OCI-LY1 (cell line): Measurements from ENCODE around the gene NCF2.

ENCODE experiments used
- H2AFZ ChIP-seq: fragments of 200-600 bp; sonication (generic), shearing (Covaris generic); 2 replicates; pipeline ENCODE4 v1.6.0; 2014; ENCODE audit warnings: antibody characterized with exemption, mild to moderate bottlenecking, low read length
- H3F3A ChIP-seq: fragments of 200-600 bp; sonication (generic), shearing (Covaris generic); 2 replicates; pipeline ENCODE4 v1.6.0; 2014; ENCODE audit warnings: mild to moderate bottlenecking, antibody characterized with exemption, low read length, moderate library complexity; ENCODE audit not compliant: insufficient read depth
- H3K27ac ChIP-seq: fragments of 200-600 bp; sonication (generic); 2 replicates; pipeline ENCODE4 v1.5.1; 2014; ENCODE audit warnings: low read length, mixed run types, mild to moderate bottlenecking, low read depth; ENCODE audit not compliant: poor library complexity, severe bottlenecking
- H3K27me3 ChIP-seq: fragments of 200-600 bp; sonication (generic); 2 replicates; pipeline ENCODE4 v1.6.0; 2014; ENCODE audit warnings: antibody characterized with exemption, mild to moderate bottlenecking, low read length, moderate library complexity; ENCODE audit not compliant: insufficient read depth
- H3K36me3 ChIP-seq: fragments of 200-600 bp; sonication (generic); 2 replicates; pipeline ENCODE4 v1.6.1; 2014; ENCODE audit warnings: mild to moderate bottlenecking, antibody characterized with exemption, low read length, moderate library complexity, mixed read lengths; ENCODE audit not compliant: insufficient read depth
- H3K4me1 ChIP-seq: fragments of 200-600 bp; sonication (generic); 2 replicates; pipeline ENCODE4 v1.5.1; 2014; ENCODE audit warnings: mild to moderate bottlenecking, low read length, moderate library complexity; ENCODE audit not compliant: insufficient read depth, severe bottlenecking
- H3K4me2 ChIP-seq: fragments of 200-600 bp; sonication (generic), shearing (Covaris generic); 2 replicates; pipeline ENCODE4 v1.6.1; 2014; ENCODE audit warnings: low read length
- H3K4me3 ChIP-seq: fragments of 200-600 bp; sonication (generic); 2 replicates; pipeline ENCODE4 v1.5.1; 2014; ENCODE audit warnings: low read length, low read depth, mild to moderate bottlenecking, mixed read lengths; ENCODE audit not compliant: poor library complexity, severe bottlenecking
- H3K79me2 ChIP-seq: fragments of 200-600 bp; shearing (Covaris generic); 2 replicates; pipeline ENCODE4 v1.6.1; 2016; ENCODE audit warnings: mixed run types, low read length, mixed read lengths; ENCODE audit not compliant: insufficient read depth
- H3K9ac ChIP-seq: fragments of 200-600 bp; sonication (generic), shearing (Covaris generic); 2 replicates; pipeline ENCODE4 v1.6.1; 2014; ENCODE audit warnings: mild to moderate bottlenecking, low read length, mixed read lengths
- H3K9me2 ChIP-seq: fragments of 200-600 bp; sonication (generic), shearing (Covaris generic); 2 replicates; pipeline ENCODE4 v1.6.1; 2014; ENCODE audit warnings: low read depth, mild to moderate bottlenecking, low read length, mixed read lengths
- H3K9me3 ChIP-seq: fragments of 200-600 bp; shearing (Covaris generic); 2 replicates; pipeline ENCODE4 v1.6.1; 2014; ENCODE audit warnings: low read length, mixed read lengths
- H4K20me1 ChIP-seq: fragments of 200-600 bp; sonication (generic), shearing (Covaris generic); 2 replicates; pipeline ENCODE4 v1.6.0; 2016; ENCODE audit warnings: mild to moderate bottlenecking, low read length; ENCODE audit not compliant: insufficient read depth
- CTCF ChIP-seq: fragments of 200-600 bp; sonication (generic), shearing (Covaris generic); IDR thresholded peaks from 2 replicates; pipeline ENCODE4 v1.5.1; 2017; ENCODE audit warnings: mild to moderate bottlenecking, antibody characterized with exemption, low read length, moderate library complexity, mixed read lengths
- EZH2 ChIP-seq: fragments of 200-600 bp; sonication (generic), shearing (Covaris generic); IDR thresholded peaks from 2 replicates; pipeline ENCODE4 v1.8.0; 2017; ENCODE audit warnings: borderline replicate concordance, mixed run types, mild to moderate bottlenecking, antibody characterized with exemption, low read length, moderate library complexity, mixed read lengths

NCF2 gene

DNA sequence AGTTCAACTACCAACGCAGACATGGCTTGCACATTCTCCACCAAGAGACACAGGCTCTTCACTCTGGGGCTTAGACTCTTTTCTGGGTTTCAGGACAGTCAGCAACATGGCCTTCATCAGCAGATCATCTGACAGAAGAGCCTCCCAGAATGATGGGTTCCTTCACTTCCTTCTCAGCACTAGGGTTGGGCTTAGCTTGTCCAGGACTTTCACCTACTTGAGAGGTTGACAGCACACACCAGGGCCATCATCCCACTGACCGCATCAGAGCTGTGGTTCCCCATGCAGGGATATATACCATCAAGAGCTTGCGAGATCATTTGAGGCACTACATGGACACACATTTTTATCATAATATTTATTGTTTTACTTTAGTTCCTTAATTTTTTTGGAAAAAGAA is 10.4 kb upstream of the NCF2 start:
- H4K20me1 ChIP-seq = no peaks in the 10 kb centered on the region
- no peak overlapping the region for H2AFZ ChIP-seq
- H3K9me2 ChIP-seq = no peaks in the 10 kb centered on the region
- H3K27ac ChIP-seq = no peak overlapping the region
- no peak overlapping the region for H3K9ac ChIP-seq
- no peaks in the 10 kb centered on the region for H3K9me3 ChIP-seq
- no peak for TF ChIP-seq CTCF
- TF ChIP-seq EZH2 = no peak
- H3K27me3 ChIP-seq = no peaks in the 10 kb centered on the region; the same call in 1 of the 2 replicates
- peaks cover 9% of the 10 kb centered on the region for H3K4me1 ChIP-seq
- H3K79me2 ChIP-seq = no peaks in the 10 kb centered on the region
- no peak overlapping the region for H3K4me3 ChIP-seq
- no peak overlapping the region for H3K4me2 ChIP-seq
- no peaks in the 10 kb centered on the region for H3F3A ChIP-seq
- no peaks in the 10 kb centered on the region for H3K36me3 ChIP-seq

DNA sequence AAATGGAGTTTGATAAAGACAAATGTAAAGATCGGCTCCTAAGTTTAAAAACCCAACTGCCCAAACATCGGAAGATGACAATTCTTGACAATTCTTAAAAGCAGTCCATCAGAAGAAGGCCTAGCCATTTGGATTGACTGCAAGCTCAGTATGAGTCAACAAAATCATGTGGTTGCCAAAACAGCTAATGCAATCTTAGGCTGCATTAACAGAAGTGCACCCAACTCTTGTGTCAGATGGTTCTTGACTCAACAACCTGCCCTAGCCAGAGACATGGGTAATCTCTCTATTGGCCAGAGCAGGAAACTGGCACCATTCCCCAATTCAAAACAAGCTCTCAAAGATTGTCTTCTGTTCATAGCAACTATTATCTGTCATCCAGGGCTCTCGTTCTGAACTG is 9.9 kb upstream of the NCF2 start:
- Histone ChIP-seq H3K9ac (no peak overlapping the region), H3K36me3 (no peaks in the 10 kb centered on the region), H4K20me1 (no peaks in the 10 kb centered on the region), H2AFZ (no peak overlapping the region), H3K79me2 (no peaks in the 10 kb centered on the region), H3K4me3 (no peak overlapping the region), H3K4me1 (peaks cover 9% of the 10 kb centered on the region), H3K27ac (no peak overlapping the region), H3K9me2 (no peaks in the 10 kb centered on the region), H3K9me3 (no peaks in the 10 kb centered on the region), H3K4me2 (no peak overlapping the region), H3K27me3 (no peaks in the 10 kb centered on the region; the same call in 1 of the 2 replicates), H3F3A (no peaks in the 10 kb centered on the region)
- TF ChIP-seq CTCF (no peak), EZH2 (no peak)

- Histone ChIP-seq H3K27me3 (no peaks in the 10 kb centered on the region; the same call in 1 of the 2 replicates), H3K9ac (no peak overlapping the region), H2AFZ (no peak overlapping the region), H3K4me2 (no peak overlapping the region), H3K79me2 (no peaks in the 10 kb centered on the region), H3K27ac (no peak overlapping the region), H3K36me3 (no peaks in the 10 kb centered on the region), H4K20me1 (no peaks in the 10 kb centered on the region), H3K4me1 (no peaks in the 10 kb centered on the region), H3K9me3 (no peaks in the 10 kb centered on the region), H3K4me3 (no peak overlapping the region), H3F3A (no peaks in the 10 kb centered on the region), H3K9me2 (no peaks in the 10 kb centered on the region)
- no peak for TF ChIP-seq EZH2
- TF ChIP-seq CTCF = no peak
Observed at GRCh38 chr1:183598386-183598785, 8.1 kb upstream of the NCF2 start.
